HepG2 (cell line): Measurements from ENCODE around the gene ADSS1. TPM values are rescaled to one million over a fixed set of nuclear protein-coding genes. Genes with fewer than 3 reads are reported as not detected.

ENCODE experiments used
- HNRNPLL ChIP-seq: fragments of 200-400 bp; formaldehyde crosslinking; IDR thresholded peaks from 2 replicates; pipeline ENCODE4 v1.6.1; 2017; ENCODE audit warnings: mild to moderate bottlenecking, low read depth, low read length; ENCODE audit not compliant: poor library complexity, severe bottlenecking
- MEIS2 ChIP-seq: sonication (generic); formaldehyde crosslinking; IDR thresholded peaks from 2 replicates; pipeline ENCODE4 v1.9.0; 2021; ENCODE audit warnings: mild to moderate bottlenecking, missing genetic modification reagents
- SP5 ChIP-seq: IDR thresholded peaks from 2 replicates; pipeline ENCODE4 v1.6.1; 2016; ENCODE audit warnings: low read depth, borderline replicate concordance
- TEAD3 ChIP-seq: optimal IDR thresholded peaks from 2 replicates; pipeline ENCODE3; 2016; ENCODE audit warnings: borderline replicate concordance
- ZC3H13 ChIP-seq: sonication (generic); formaldehyde crosslinking; IDR thresholded peaks from 2 replicates; pipeline ENCODE4 v1.8.1; 2023; ENCODE audit warnings: mild to moderate bottlenecking, missing genetic modification reagents, moderate library complexity
- ZFP90 ChIP-seq: sonication (generic); formaldehyde crosslinking; IDR thresholded peaks from 2 replicates; pipeline ENCODE4 v1.8.0; 2022; ENCODE audit warnings: missing genetic modification reagents, mild to moderate bottlenecking, inconsistent platforms, borderline replicate concordance
- ZNF225 ChIP-seq: sonication (generic); formaldehyde crosslinking; IDR thresholded peaks from 2 replicates; pipeline ENCODE4 v1.4.0; 2020; ENCODE audit warnings: mild to moderate bottlenecking, missing genetic modification reagents
- polyA plus RNA-seq, 8 experiments: library from polyadenylated mRNA; depleted of rRNA in 3 of 8; stranded (reverse) in 7 of 8; unstranded in 1 of 8; fragments of >200 nt; fragmentation: Illumina TruSeq in 4 of 8; extraction: Trizol in 4 of 8; gene quantifications; 2 replicates each; pipeline versions ENCODE4 v1.2.1 to v1.2.3, GENCODE V29; 2011 to 2016; ENCODE audit warnings: low read depth in 4 of 8, missing spikeins in 1 of 8, mixed read lengths in 1 of 8; ENCODE audit not compliant: insufficient read depth in 1 of 8
- total RNA-seq, 5 experiments: library from RNA; depleted of rRNA; stranded (reverse); fragments of >200 nt; fragmentation: Illumina TruSeq; extraction: Trizol; gene quantifications; 2 replicates each; pipeline ENCODE4 v1.2.3, GENCODE V29; 2016; ENCODE audit warnings: low read depth in 1 of 5
- TF ChIP-seq, protein P1 (sequence below): sonication (generic); formaldehyde crosslinking; IDR thresholded peaks from 2 replicates; pipeline ENCODE4 v1.4.0; 2020; ENCODE audit warnings: missing genetic modification reagents
- TF ChIP-seq, protein P2 (sequence below): IDR thresholded peaks from 2 replicates; pipeline ENCODE4 v1.6.1; 2016; ENCODE audit warnings: control low read depth
- TF ChIP-seq, protein P3 (sequence below): sonication (generic); formaldehyde crosslinking; IDR thresholded peaks from 2 replicates; pipeline ENCODE4; 2020; ENCODE audit warnings: missing genetic modification reagents, mild to moderate bottlenecking, borderline replicate concordance
- TF ChIP-seq, protein P4 (sequence below): sonication (generic); formaldehyde crosslinking; IDR thresholded peaks from 2 replicates; pipeline ENCODE4 v1.5.0; 2020; ENCODE audit warnings: mild to moderate bottlenecking, missing genetic modification reagents, borderline replicate concordance

Gene ADSS1
- total and polyA plus RNA-seq, 2 of the 13 experiments (the other 11 are each of a cell fraction or from before 2014, with no cell fraction given), result 1.0 to 36.7 TPM

DNA sequence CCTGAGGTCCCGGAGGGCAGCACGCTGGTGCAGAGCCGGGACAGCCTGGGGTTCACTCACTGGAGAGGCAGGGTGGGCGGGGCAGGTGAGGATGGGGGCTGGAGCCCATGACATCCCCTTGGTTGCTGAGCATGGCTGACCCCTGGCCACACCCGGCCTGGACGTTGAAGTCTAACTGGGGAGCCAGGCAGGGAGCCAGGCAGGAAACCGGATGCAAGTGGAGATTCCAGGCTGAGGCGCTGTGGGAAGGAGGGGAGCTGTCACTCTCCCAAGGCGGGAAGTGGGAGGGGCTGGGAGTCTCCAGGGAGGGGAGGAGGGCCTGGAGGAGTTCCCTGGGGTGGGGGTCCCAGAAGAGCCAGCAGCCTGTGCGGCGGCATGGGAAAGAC lies 42.3 kb upstream of the ADSS1 start (continued):
- TF ChIP-seq, protein P1, sequence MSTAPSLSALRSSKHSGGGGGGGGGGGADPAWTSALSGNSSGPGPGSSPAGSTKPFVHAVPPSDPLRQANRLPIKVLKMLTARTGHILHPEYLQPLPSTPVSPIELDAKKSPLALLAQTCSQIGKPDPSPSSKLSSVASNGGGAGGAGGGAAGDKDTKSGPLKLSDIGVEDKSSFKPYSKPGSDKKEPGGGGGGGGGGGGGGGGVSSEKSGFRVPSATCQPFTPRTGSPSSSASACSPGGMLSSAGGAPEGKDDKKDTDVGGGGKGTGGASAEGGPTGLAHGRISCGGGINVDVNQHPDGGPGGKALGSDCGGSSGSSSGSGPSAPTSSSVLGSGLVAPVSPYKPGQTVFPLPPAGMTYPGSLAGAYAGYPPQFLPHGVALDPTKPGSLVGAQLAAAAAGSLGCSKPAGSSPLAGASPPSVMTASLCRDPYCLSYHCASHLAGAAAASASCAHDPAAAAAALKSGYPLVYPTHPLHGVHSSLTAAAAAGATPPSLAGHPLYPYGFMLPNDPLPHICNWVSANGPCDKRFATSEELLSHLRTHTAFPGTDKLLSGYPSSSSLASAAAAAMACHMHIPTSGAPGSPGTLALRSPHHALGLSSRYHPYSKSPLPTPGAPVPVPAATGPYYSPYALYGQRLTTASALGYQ (CRISPR knock-in tag), result 0 out of 2 replicates have a peak, but pooled peaks have one; percentile 10
- TF ChIP-seq, protein P2, sequence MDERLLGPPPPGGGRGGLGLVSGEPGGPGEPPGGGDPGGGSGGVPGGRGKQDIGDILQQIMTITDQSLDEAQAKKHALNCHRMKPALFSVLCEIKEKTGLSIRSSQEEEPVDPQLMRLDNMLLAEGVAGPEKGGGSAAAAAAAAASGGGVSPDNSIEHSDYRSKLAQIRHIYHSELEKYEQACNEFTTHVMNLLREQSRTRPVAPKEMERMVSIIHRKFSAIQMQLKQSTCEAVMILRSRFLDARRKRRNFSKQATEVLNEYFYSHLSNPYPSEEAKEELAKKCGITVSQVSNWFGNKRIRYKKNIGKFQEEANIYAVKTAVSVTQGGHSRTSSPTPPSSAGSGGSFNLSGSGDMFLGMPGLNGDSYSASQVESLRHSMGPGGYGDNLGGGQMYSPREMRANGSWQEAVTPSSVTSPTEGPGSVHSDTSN (CRISPR knock-in tag), result peak; percentile 48; the same call in 1 of the 2 replicates
- TF ChIP-seq, protein P3, sequence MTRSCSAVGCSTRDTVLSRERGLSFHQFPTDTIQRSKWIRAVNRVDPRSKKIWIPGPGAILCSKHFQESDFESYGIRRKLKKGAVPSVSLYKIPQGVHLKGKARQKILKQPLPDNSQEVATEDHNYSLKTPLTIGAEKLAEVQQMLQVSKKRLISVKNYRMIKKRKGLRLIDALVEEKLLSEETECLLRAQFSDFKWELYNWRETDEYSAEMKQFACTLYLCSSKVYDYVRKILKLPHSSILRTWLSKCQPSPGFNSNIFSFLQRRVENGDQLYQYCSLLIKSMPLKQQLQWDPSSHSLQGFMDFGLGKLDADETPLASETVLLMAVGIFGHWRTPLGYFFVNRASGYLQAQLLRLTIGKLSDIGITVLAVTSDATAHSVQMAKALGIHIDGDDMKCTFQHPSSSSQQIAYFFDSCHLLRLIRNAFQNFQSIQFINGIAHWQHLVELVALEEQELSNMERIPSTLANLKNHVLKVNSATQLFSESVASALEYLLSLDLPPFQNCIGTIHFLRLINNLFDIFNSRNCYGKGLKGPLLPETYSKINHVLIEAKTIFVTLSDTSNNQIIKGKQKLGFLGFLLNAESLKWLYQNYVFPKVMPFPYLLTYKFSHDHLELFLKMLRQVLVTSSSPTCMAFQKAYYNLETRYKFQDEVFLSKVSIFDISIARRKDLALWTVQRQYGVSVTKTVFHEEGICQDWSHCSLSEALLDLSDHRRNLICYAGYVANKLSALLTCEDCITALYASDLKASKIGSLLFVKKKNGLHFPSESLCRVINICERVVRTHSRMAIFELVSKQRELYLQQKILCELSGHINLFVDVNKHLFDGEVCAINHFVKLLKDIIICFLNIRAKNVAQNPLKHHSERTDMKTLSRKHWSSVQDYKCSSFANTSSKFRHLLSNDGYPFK, result 0 out of 2 replicates have a peak, but pooled peaks have one; percentile 25
- peak; percentile 6 for TF ChIP-seq HNRNPLL
- peak; percentile 30 for TF ChIP-seq TEAD3
- peak; percentile 41; the same call in 1 of the 2 replicates for TF ChIP-seq ZC3H13 (CRISPR knock-in tag)
- 0 out of 2 replicates have a peak, but pooled peaks have one; percentile 29 for TF ChIP-seq ZFP90 (CRISPR knock-in tag)
- 0 out of 2 replicates have a peak, but pooled peaks have one; percentile 49 for TF ChIP-seq MEIS2 (CRISPR knock-in tag)
- TF ChIP-seq, protein P4, sequence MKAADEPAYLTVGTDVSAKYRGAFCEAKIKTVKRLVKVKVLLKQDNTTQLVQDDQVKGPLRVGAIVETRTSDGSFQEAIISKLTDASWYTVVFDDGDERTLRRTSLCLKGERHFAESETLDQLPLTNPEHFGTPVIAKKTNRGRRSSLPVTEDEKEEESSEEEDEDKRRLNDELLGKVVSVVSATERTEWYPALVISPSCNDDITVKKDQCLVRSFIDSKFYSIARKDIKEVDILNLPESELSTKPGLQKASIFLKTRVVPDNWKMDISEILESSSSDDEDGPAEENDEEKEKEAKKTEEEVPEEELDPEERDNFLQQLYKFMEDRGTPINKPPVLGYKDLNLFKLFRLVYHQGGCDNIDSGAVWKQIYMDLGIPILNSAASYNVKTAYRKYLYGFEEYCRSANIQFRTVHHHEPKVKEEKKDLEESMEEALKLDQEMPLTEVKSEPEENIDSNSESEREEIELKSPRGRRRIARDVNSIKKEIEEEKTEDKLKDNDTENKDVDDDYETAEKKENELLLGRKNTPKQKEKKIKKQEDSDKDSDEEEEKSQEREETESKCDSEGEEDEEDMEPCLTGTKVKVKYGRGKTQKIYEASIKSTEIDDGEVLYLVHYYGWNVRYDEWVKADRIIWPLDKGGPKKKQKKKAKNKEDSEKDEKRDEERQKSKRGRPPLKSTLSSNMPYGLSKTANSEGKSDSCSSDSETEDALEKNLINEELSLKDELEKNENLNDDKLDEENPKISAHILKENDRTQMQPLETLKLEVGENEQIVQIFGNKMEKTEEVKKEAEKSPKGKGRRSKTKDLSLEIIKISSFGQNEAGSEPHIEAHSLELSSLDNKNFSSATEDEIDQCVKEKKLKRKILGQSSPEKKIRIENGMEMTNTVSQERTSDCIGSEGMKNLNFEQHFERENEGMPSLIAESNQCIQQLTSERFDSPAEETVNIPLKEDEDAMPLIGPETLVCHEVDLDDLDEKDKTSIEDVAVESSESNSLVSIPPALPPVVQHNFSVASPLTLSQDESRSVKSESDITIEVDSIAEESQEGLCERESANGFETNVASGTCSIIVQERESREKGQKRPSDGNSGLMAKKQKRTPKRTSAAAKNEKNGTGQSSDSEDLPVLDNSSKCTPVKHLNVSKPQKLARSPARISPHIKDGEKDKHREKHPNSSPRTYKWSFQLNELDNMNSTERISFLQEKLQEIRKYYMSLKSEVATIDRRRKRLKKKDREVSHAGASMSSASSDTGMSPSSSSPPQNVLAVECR (CRISPR knock-in tag), result no peak
- no peak for TF ChIP-seq ZNF225
- TF ChIP-seq SP5 (CRISPR knock-in tag), result peak; percentile 70
